ENCODE results near the gene NEK6. TPM values are rescaled to one million over a fixed set of nuclear protein-coding genes. Genes with fewer than 3 reads are reported as not detected.

Gene NEK6
- total RNA-seq, 1 experiment from 2014 or later: 21.1 TPM

GRCh38 chr9:124394167-124394566, 136.4 kb downstream of the NEK6 start:
- BruUV-seq (replicated peaks): no TSS peak
- peaks cover 24% of the 10 kb centered on the region for H3K36me3 ChIP-seq (ENCODE audit: low read depth, low read length)
- no peaks in the 10 kb centered on the region for H3K9me3 ChIP-seq (ENCODE audit: low read length)
- H3K4me2 ChIP-seq (ENCODE audit: low read length): no peak overlapping the region
- peaks cover 42% of the 10 kb centered on the region for H3K4me1 ChIP-seq (ENCODE audit: insufficient read depth, low read length)
- ChIA-PET POLR2A (ENCODE audit: unreplicated experiment) (interaction anchor here (0.6 kb wide), 1 partner anchor 261 kb away, joined by 3 read pairs; no protein-coding TSS in a partner anchor), CTCF (interaction anchor here (0.6 kb wide), 1 partner anchor 80 kb away, joined by 3 read pairs; no protein-coding TSS in a partner anchor)
- TF ChIP-seq CTCF (conservative IDR thresholded peaks at IDR 0.05; ENCODE audit: low read depth, low read length) (no peak), EZH2phosphoT487 (IDR thresholded peaks at IDR 0.05; ENCODE audit: borderline replicate concordance, low read length) (no peak), EZH2 (IDR thresholded peaks at IDR 0.05; ENCODE audit: low read length, unreplicated experiment) (no peak)
- peak overlapping the region; percentile 82 for H3K27ac ChIP-seq (ENCODE audit: low read length)
- H3K79me2 ChIP-seq (ENCODE audit: low read length): peaks cover 90% of the 10 kb centered on the region
- no peak overlapping the region for H2AFZ ChIP-seq (ENCODE audit: low read length)
- H3K9ac ChIP-seq (ENCODE audit: low read length): no peak overlapping the region
- H4K20me1 ChIP-seq (ENCODE audit: low read length): peaks cover 54% of the 10 kb centered on the region
- ATAC-seq (no peak), DNase-seq (no peak)
- H3K27me3 ChIP-seq (ENCODE audit: low read length): no peaks in the 10 kb centered on the region
- no peak overlapping the region for H3K4me3 ChIP-seq (ENCODE audit: low read length)
- H3F3A ChIP-seq (ENCODE audit: low read length, unreplicated experiment): no peaks in the 10 kb centered on the region
- intact Hi-C loops (cut with micrococcal nuclease): loop anchor here (10.0 kb wide), 1 partner anchor 269 kb away; no protein-coding TSS in a partner anchor
- no peaks in the 10 kb centered on the region for H3K9me2 ChIP-seq (replicated peaks; ENCODE audit: low read length)

GRCh38 chr9:124394596-124394995, 136.8 kb downstream of the NEK6 start:
- CTCF ChIA-PET: interaction anchor here (0.6 kb wide), 1 partner anchor 80 kb away, joined by 3 read pairs; no protein-coding TSS in a partner anchor
- Histone ChIP-seq H3K27ac (ENCODE audit: low read length) (peak overlapping the region; percentile 82; the same call in 1 of the 2 replicates), H3K27me3 (ENCODE audit: low read length) (no peaks in the 10 kb centered on the region), H2AFZ (ENCODE audit: low read length) (no peak overlapping the region), H3K4me1 (ENCODE audit: insufficient read depth, low read length) (peaks cover 42% of the 10 kb centered on the region), H3K9ac (ENCODE audit: low read length) (no peak overlapping the region), H3K9me3 (ENCODE audit: low read length) (no peaks in the 10 kb centered on the region), H3K9me2 (replicated peaks; ENCODE audit: low read length) (no peaks in the 10 kb centered on the region), H4K20me1 (ENCODE audit: low read length) (peaks cover 49% of the 10 kb centered on the region), H3K4me2 (ENCODE audit: low read length) (no peak overlapping the region), H3F3A (ENCODE audit: low read length, unreplicated experiment) (no peaks in the 10 kb centered on the region), H3K79me2 (ENCODE audit: low read length) (peaks cover 90% of the 10 kb centered on the region), H3K4me3 (ENCODE audit: low read length) (no peak overlapping the region), H3K36me3 (ENCODE audit: low read depth, low read length) (peaks cover 24% of the 10 kb centered on the region)
- ATAC-seq (no peak), DNase-seq (no peak)
- POLR2A ChIA-PET (ENCODE audit: unreplicated experiment): interaction anchor here (0.6 kb wide), 1 partner anchor 261 kb away, joined by 3 read pairs; no protein-coding TSS in a partner anchor
- intact Hi-C loops (cut with micrococcal nuclease): loop anchor here (10.0 kb wide), 1 partner anchor 270 kb away; no protein-coding TSS in a partner anchor
- BruUV-seq (replicated peaks): no TSS peak
- TF ChIP-seq EZH2 (IDR thresholded peaks at IDR 0.05; ENCODE audit: low read length, unreplicated experiment) (no peak), CTCF (conservative IDR thresholded peaks at IDR 0.05; ENCODE audit: low read depth, low read length) (peak; percentile 26; the same call in 1 of the 2 replicates)

- BruUV-seq (replicated peaks): no TSS peak
- no peak overlapping the region for H3K27ac ChIP-seq (ENCODE audit: low read length)
- CTCF ChIA-PET: no interaction called here
- peaks cover 33% of the 10 kb centered on the region for H3K4me1 ChIP-seq (ENCODE audit: insufficient read depth, low read length)
- POLR2A ChIA-PET (ENCODE audit: unreplicated experiment): no interaction called here
- no peaks in the 10 kb centered on the region for H3K9me3 ChIP-seq (ENCODE audit: low read length)
- H3K27me3 ChIP-seq (ENCODE audit: low read length): no peaks in the 10 kb centered on the region
- H3K36me3 ChIP-seq (ENCODE audit: low read depth, low read length): peaks cover 25% of the 10 kb centered on the region
- H2AFZ ChIP-seq (ENCODE audit: low read length): no peak overlapping the region
- TF ChIP-seq EZH2phosphoT487 (IDR thresholded peaks at IDR 0.05; ENCODE audit: borderline replicate concordance, low read length) (no peak), EZH2 (IDR thresholded peaks at IDR 0.05; ENCODE audit: low read length, unreplicated experiment) (no peak), CTCF (conservative IDR thresholded peaks at IDR 0.05; ENCODE audit: low read depth, low read length) (no peak)
- H3K79me2 ChIP-seq (ENCODE audit: low read length): peaks cover 90% of the 10 kb centered on the region
- DNase-seq: no peak
- no peak overlapping the region for H3K9ac ChIP-seq (ENCODE audit: low read length)
- H3K9me2 ChIP-seq (replicated peaks; ENCODE audit: low read length): no peaks in the 10 kb centered on the region
- H3F3A ChIP-seq (ENCODE audit: low read length, unreplicated experiment): no peaks in the 10 kb centered on the region
- intact Hi-C loops (cut with micrococcal nuclease): loop anchor here (10.0 kb wide), 1 partner anchor 271 kb away; no protein-coding TSS in a partner anchor
- H3K4me3 ChIP-seq (ENCODE audit: low read length): no peak overlapping the region
- ATAC-seq: no peak
- H3K4me2 ChIP-seq (ENCODE audit: low read length): no peak overlapping the region
- H4K20me1 ChIP-seq (ENCODE audit: low read length): peaks cover 44% of the 10 kb centered on the region
Observed at GRCh38 chr9:124395826-124396225, 138.1 kb downstream of the NEK6 start.
